Right lobe of liver (tissue), 4 donors: ENCODE data around the gene CYSTM1.

Source experiments
- POLR2A ChIP-seq: fragments of 450-650 bp; IDR thresholded peaks from one replicate; pipeline ENCODE4 v1.6.1; 2017; ENCODE audit warnings: antibody characterized with exemption, mild to moderate bottlenecking
- TF ChIP-seq, protein P1 (sequence below), 4 donors: fragments of 200-600 bp in 3 of 4; fragments of 450-650 bp in 1 of 4; IDR thresholded peaks; one replicate each; pipeline versions ENCODE4 v1.5.1 to v1.8.0; 2016 to 2022; ENCODE audit warnings: antibody characterized with exemption in 4 of 4, mild to moderate bottlenecking in 2 of 4
- donor health status: DM: no; HTN: no; CAD: no.
- donor health status: DM: no; HTN: no; CAD: no.
- donor health status: DM: no; HTN: yes; CAD: no.

DNA sequence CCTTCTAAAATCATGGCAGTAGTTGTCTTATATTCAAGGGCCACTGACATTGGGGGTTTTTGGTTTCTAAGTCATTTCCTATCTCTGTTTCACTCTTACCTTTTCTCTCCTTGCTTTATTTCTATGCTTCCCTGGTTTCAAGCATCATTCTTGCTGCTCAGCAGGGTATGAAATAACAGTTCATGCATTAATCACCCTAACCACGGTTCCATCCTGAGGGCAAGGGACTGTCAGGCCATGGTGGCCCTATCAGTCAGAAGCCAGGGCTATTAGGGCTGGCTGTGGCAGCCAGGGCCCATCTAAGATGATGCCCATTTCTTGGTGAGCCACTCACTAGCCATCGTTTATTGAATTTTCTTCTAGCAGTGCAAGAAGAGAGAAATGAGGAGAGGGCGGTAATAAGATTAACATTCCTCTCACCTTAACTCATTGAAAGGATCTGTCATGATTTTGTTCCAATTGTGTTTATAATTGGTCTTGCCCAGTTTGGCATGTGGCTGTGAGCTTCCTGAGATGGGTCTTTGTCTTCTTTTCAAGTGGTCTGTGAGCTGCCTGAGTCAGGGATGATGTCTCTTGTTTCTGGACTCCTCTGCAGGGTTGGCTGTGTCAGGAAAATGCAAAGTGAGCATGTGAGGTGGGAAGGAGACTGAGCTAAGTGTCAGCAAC is 45.2 kb downstream of the CYSTM1 start:
- TF ChIP-seq, protein P1, sequence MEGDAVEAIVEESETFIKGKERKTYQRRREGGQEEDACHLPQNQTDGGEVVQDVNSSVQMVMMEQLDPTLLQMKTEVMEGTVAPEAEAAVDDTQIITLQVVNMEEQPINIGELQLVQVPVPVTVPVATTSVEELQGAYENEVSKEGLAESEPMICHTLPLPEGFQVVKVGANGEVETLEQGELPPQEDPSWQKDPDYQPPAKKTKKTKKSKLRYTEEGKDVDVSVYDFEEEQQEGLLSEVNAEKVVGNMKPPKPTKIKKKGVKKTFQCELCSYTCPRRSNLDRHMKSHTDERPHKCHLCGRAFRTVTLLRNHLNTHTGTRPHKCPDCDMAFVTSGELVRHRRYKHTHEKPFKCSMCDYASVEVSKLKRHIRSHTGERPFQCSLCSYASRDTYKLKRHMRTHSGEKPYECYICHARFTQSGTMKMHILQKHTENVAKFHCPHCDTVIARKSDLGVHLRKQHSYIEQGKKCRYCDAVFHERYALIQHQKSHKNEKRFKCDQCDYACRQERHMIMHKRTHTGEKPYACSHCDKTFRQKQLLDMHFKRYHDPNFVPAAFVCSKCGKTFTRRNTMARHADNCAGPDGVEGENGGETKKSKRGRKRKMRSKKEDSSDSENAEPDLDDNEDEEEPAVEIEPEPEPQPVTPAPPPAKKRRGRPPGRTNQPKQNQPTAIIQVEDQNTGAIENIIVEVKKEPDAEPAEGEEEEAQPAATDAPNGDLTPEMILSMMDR (IDR thresholded peaks at IDR 0.05), result no peak
- TF ChIP-seq POLR2A, result no peak
